Measurements from ENCODE around the gene TERC. TPM values are rescaled to one million over a fixed set of nuclear protein-coding genes. Genes with fewer than 3 reads are reported as not detected.

Gene TERC
- total RNA-seq, 1 donor from 2014 or later: 346 TPM

GRCh38 chr3:169790219-169790618 lies 25.4 kb upstream of the TERC start:
- FAIRE-seq (no peak), DNase-seq (ENCODE audit: low read depth) (no peak)
- peaks cover 2% of the 10 kb centered on the region for H3K36me3 ChIP-seq (ENCODE audit: control insufficient read depth, insufficient read depth, low read length)
- H3K27me3 ChIP-seq (ENCODE audit: control insufficient read depth, insufficient read depth, low read length): no peaks in the 10 kb centered on the region
- no peak for TF ChIP-seq CTCF (IDR thresholded peaks at IDR 0.05; ENCODE audit: insufficient read depth, low read length, severe bottlenecking)
- H3K4me3 ChIP-seq (ENCODE audit: low read depth, low read length): no peak overlapping the region

GRCh38 chr3:169787791-169788190 lies 22.9 kb upstream of the TERC start:
- Histone ChIP-seq H3K27me3 (ENCODE audit: control insufficient read depth, insufficient read depth, low read length) (no peaks in the 10 kb centered on the region), H3K36me3 (ENCODE audit: control insufficient read depth, insufficient read depth, low read length) (peaks cover 3% of the 10 kb centered on the region), H3K4me3 (ENCODE audit: low read depth, low read length) (no peak overlapping the region)
- TF ChIP-seq CTCF (IDR thresholded peaks at IDR 0.05; ENCODE audit: insufficient read depth, low read length, severe bottlenecking): no peak
- FAIRE-seq (no peak), DNase-seq (ENCODE audit: low read depth) (no peak)

- Histone ChIP-seq H3K27me3 (ENCODE audit: control insufficient read depth, insufficient read depth, low read length) (no peaks in the 10 kb centered on the region), H3K36me3 (ENCODE audit: control insufficient read depth, insufficient read depth, low read length) (peaks cover 4% of the 10 kb centered on the region), H3K4me3 (ENCODE audit: low read depth, low read length) (no peak overlapping the region)
- no peak for FAIRE-seq
- DNase-seq (ENCODE audit: low read depth): no peak
- TF ChIP-seq CTCF (IDR thresholded peaks at IDR 0.05; ENCODE audit: insufficient read depth, low read length, severe bottlenecking): no peak
These were observed 22.3 kb upstream of the TERC start for GRCh38 chr3:169787120-169787519.

- no peak overlapping the region for H3K4me3 ChIP-seq (ENCODE audit: low read depth, low read length)
- H3K36me3 ChIP-seq (ENCODE audit: control insufficient read depth, insufficient read depth, low read length): peaks cover 18% of the 10 kb centered on the region
- TF ChIP-seq CTCF (IDR thresholded peaks at IDR 0.05; ENCODE audit: insufficient read depth, low read length, severe bottlenecking): no peak
- DNase-seq (ENCODE audit: low read depth) (no peak), FAIRE-seq (no peak)
- H3K27me3 ChIP-seq (ENCODE audit: control insufficient read depth, insufficient read depth, low read length): no peaks in the 10 kb centered on the region
These were observed 16.5 kb upstream of the TERC start for GRCh38 chr3:169781209-169781855.

- Histone ChIP-seq H3K4me3 (ENCODE audit: low read depth, low read length) (no peak overlapping the region), H3K36me3 (ENCODE audit: control insufficient read depth, insufficient read depth, low read length) (peaks cover 20% of the 10 kb centered on the region), H3K27me3 (ENCODE audit: control insufficient read depth, insufficient read depth, low read length) (no peaks in the 10 kb centered on the region)
- DNase-seq (ENCODE audit: low read depth) (no peak), FAIRE-seq (no peak)
- no peak for TF ChIP-seq CTCF (IDR thresholded peaks at IDR 0.05; ENCODE audit: insufficient read depth, low read length, severe bottlenecking)
These were observed 15.9 kb upstream of the TERC start for GRCh38 chr3:169780742-169781141.

DNA sequence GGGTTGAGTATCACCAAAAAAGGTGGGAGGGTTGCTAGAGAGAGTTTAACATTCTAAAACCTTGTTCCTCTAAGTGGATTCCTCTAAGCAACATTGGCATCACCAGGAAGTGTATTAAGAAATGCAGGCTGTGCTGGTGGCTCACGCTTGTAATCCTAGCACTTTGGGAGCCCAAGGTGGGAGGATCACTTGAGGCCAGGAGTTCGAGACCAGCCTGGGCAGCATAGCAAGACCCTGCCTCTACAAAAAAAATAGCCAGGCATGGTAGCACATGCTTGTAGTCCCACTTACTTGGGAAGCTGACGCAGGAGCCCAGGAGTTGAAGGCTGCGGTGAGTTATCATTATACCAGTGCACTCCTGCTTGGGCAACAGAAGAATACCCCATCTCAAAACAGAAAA lies 13.0 kb upstream of the TERC start:
- no peak for FAIRE-seq
- TF ChIP-seq CTCF (IDR thresholded peaks at IDR 0.05; ENCODE audit: insufficient read depth, low read length, severe bottlenecking): no peak
- Histone ChIP-seq H3K36me3 (ENCODE audit: control insufficient read depth, insufficient read depth, low read length) (peaks cover 21% of the 10 kb centered on the region), H3K27me3 (ENCODE audit: control insufficient read depth, insufficient read depth, low read length) (no peaks in the 10 kb centered on the region), H3K4me3 (ENCODE audit: low read depth, low read length) (no peak overlapping the region)
- DNase-seq (ENCODE audit: low read depth): no peak

Measured in bronchial epithelial cell (primary cell).